IPS-20b (cell line): ENCODE measurements around the gene CRTAC1.

Experiments used
- H3K27ac ChIP-seq: one replicate; pipeline ENCODE4 v1.5.1; 2013; ENCODE audit warnings: low read length
- H3K27me3 ChIP-seq: 2 replicates; pipeline ENCODE4 v1.6.1; 2013; ENCODE audit warnings: mild to moderate bottlenecking, low read length, inconsistent platforms; ENCODE audit not compliant: insufficient read depth
- H3K36me3 ChIP-seq: 2 replicates; pipeline ENCODE4 v1.6.1; 2013; ENCODE audit warnings: low read depth, mild to moderate bottlenecking, inconsistent platforms, low read length, moderate library complexity; ENCODE audit not compliant: insufficient read depth
- H3K4me1 ChIP-seq: 2 replicates; pipeline ENCODE4 v1.6.1; 2013; ENCODE audit warnings: mild to moderate bottlenecking, control low read depth, inconsistent platforms, low read length, moderate library complexity; ENCODE audit not compliant: insufficient read depth
- H3K4me3 ChIP-seq: 2 replicates; pipeline ENCODE4 v1.5.1; 2013; ENCODE audit warnings: mild to moderate bottlenecking, low read length, inconsistent platforms
- H3K9ac ChIP-seq: 2 replicates; pipeline ENCODE4 v1.6.1; 2013; ENCODE audit warnings: low read depth, mild to moderate bottlenecking, inconsistent platforms, low read length, moderate library complexity
- H3K9me3 ChIP-seq: 2 replicates; pipeline ENCODE4 v1.6.1; 2013; ENCODE audit warnings: mild to moderate bottlenecking, low read depth, low read length, inconsistent platforms; ENCODE audit not compliant: insufficient read depth

Gene CRTAC1

GRCh38 chr10:97876402-97876801, 154.0 kb downstream of the CRTAC1 start:
- Histone ChIP-seq H3K36me3 (no peaks in the 10 kb centered on the region), H3K27ac (no peak overlapping the region), H3K9ac (no peak overlapping the region), H3K4me1 (peaks cover 8% of the 10 kb centered on the region; the same call in 1 of the 2 replicates), H3K9me3 (no peaks in the 10 kb centered on the region), H3K4me3 (no peak overlapping the region), H3K27me3 (0 out of 2 replicates have a peak, but pooled peaks cover 6% of the 10 kb centered on the region)

DNA sequence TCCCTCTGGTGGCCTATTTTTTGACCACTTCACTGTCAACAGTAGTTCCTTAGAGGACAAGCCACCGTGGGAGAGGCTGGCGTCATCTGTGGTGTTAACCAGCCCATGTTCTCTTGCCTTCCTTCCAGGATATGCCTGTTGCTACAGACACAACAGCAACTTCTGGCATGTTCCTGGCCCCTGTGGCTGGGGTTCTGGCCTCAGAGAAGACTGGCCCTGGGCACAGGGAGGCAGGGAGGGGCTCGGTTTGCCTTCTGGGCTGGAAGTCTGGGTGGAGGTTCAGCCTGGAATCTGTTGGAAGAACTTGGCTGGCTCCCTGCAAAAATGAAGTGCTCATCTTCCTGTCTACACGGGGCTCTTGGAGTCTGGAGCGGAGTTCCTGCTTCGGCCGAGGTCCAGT, 155.0 kb downstream of the CRTAC1 start:
- H3K9ac ChIP-seq, result no peak overlapping the region
- H3K36me3 ChIP-seq, result no peaks in the 10 kb centered on the region
- H3K27ac ChIP-seq, result no peak overlapping the region
- H3K4me1 ChIP-seq, result peaks cover 15% of the 10 kb centered on the region; the same call in 1 of the 2 replicates
- H3K4me3 ChIP-seq, result no peak overlapping the region
- H3K27me3 ChIP-seq, result no peaks in the 10 kb centered on the region
- H3K9me3 ChIP-seq, result no peaks in the 10 kb centered on the region

- no peaks in the 10 kb centered on the region for H3K27me3 ChIP-seq
- no peaks in the 10 kb centered on the region for H3K36me3 ChIP-seq
- H3K4me3 ChIP-seq, result no peak overlapping the region
- H3K27ac ChIP-seq, result no peak overlapping the region
- no peak overlapping the region for H3K9ac ChIP-seq
- H3K4me1 ChIP-seq, result peaks cover 21% of the 10 kb centered on the region
- no peaks in the 10 kb centered on the region for H3K9me3 ChIP-seq
Observed at GRCh38 chr10:97874332-97874731, 156.1 kb downstream of the CRTAC1 start.

GRCh38 chr10:97873569-97873968, 156.9 kb downstream of the CRTAC1 start:
- Histone ChIP-seq H3K27ac (no peak overlapping the region), H3K27me3 (no peaks in the 10 kb centered on the region), H3K9ac (no peak overlapping the region), H3K9me3 (no peaks in the 10 kb centered on the region), H3K4me1 (peaks cover 28% of the 10 kb centered on the region), H3K4me3 (no peak overlapping the region), H3K36me3 (no peaks in the 10 kb centered on the region)

DNA sequence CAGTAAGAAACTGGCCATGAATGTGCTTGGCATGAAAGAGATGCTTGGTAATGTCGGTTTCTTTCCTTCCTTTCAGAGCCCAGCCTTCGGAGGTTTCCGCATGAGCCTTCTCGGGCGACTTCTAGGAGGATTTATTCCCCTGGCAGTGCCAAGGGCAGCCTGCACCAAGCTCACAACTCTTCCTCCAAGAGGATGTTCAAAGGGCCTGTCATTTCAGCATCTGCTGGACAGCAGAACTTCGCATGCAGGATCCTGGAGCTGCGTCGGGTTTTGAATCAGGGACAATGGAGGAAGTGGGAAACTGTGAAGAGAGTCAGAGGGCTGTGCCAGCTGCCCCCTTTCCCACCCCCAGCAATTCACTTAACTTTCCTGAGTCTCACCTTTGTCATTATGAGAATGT, 159.4 kb downstream of the CRTAC1 start:
- H3K4me3 ChIP-seq, result no peak overlapping the region
- H3K36me3 ChIP-seq, result no peaks in the 10 kb centered on the region
- H3K9ac ChIP-seq, result no peak overlapping the region
- no peaks in the 10 kb centered on the region for H3K27me3 ChIP-seq
- no peaks in the 10 kb centered on the region for H3K9me3 ChIP-seq
- H3K4me1 ChIP-seq, result peaks cover 22% of the 10 kb centered on the region
- H3K27ac ChIP-seq, result no peak overlapping the region

GRCh38 chr10:97869091-97870042, 161.1 kb downstream of the CRTAC1 start:
- Histone ChIP-seq H3K36me3 (no peaks in the 10 kb centered on the region), H3K9me3 (no peaks in the 10 kb centered on the region), H3K27ac (no peak overlapping the region), H3K4me3 (no peak overlapping the region), H3K9ac (no peak overlapping the region; the same call in 1 of the 2 replicates), H3K27me3 (no peaks in the 10 kb centered on the region), H3K4me1 (peaks cover 22% of the 10 kb centered on the region)

GRCh38 chr10:97868134-97868685, 162.2 kb downstream of the CRTAC1 start:
- no peaks in the 10 kb centered on the region for H3K27me3 ChIP-seq
- peaks cover 22% of the 10 kb centered on the region for H3K4me1 ChIP-seq
- H3K27ac ChIP-seq, result no peak overlapping the region

GRCh38 chr10:97867220-97867800, 163.1 kb downstream of the CRTAC1 start:
- H3K4me1 ChIP-seq, result peaks cover 25% of the 10 kb centered on the region
- H3K27ac ChIP-seq, result no peak overlapping the region

More at GRCh38 chr10:97868134-97868685, 162.2 kb downstream of the CRTAC1 start:
- H3K9me3 ChIP-seq, result no peaks in the 10 kb centered on the region
- no peak overlapping the region for H3K9ac ChIP-seq
- no peaks in the 10 kb centered on the region for H3K36me3 ChIP-seq
- no peak overlapping the region for H3K4me3 ChIP-seq

DNA sequence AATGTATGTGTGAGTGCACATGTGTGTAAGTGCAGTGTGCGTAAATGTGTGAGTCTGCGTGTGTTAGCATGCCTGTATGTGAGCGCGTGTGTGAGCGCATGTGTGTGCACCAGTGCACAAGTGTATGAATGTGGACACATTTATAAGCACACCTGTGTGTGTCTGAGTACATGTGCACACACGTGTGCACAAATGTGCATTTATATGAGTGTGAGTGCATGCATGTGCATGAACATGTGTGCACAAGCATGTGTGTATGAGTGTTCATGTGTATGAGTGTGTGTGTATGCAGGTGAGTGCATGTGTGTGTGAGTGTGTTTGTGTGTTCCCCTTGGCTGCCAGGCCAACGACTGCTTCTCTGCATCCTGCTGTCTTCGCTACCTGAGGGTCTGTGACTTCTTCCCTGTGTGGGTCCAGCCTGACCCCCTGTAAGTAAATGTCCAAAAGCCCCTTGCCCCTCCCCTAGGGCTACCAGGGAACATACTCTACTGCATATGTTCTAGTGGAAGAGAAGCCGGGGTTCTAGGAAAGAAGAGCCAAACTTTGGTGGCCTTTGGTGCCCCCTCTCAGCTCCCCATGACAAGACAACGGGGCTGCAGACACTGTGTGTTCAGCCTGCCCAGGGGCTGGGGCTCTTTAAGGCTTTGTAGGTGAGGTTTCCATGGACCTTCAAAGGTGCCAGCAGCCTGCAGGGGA, 163.7 kb downstream of the CRTAC1 start:
- H3K9me3 ChIP-seq, result no peaks in the 10 kb centered on the region
- no peak overlapping the region for H3K9ac ChIP-seq
- no peaks in the 10 kb centered on the region for H3K36me3 ChIP-seq
- no peak overlapping the region for H3K27ac ChIP-seq
- H3K27me3 ChIP-seq, result no peaks in the 10 kb centered on the region
- peaks cover 31% of the 10 kb centered on the region for H3K4me1 ChIP-seq
- H3K4me3 ChIP-seq, result no peak overlapping the region

More at GRCh38 chr10:97867220-97867800, 163.1 kb downstream of the CRTAC1 start:
- no peak overlapping the region for H3K9ac ChIP-seq
- H3K27me3 ChIP-seq, result no peaks in the 10 kb centered on the region
- H3K4me3 ChIP-seq, result no peak overlapping the region
- H3K9me3 ChIP-seq, result no peaks in the 10 kb centered on the region
- H3K36me3 ChIP-seq, result no peaks in the 10 kb centered on the region

- H3K9ac ChIP-seq, result no peak overlapping the region
- no peaks in the 10 kb centered on the region for H3K36me3 ChIP-seq
- peaks cover 34% of the 10 kb centered on the region for H3K4me1 ChIP-seq
- H3K9me3 ChIP-seq, result no peaks in the 10 kb centered on the region
- no peak overlapping the region for H3K4me3 ChIP-seq
- no peak overlapping the region for H3K27ac ChIP-seq
- no peaks in the 10 kb centered on the region for H3K27me3 ChIP-seq
Observed at GRCh38 chr10:97865488-97865887, 164.9 kb downstream of the CRTAC1 start.

DNA sequence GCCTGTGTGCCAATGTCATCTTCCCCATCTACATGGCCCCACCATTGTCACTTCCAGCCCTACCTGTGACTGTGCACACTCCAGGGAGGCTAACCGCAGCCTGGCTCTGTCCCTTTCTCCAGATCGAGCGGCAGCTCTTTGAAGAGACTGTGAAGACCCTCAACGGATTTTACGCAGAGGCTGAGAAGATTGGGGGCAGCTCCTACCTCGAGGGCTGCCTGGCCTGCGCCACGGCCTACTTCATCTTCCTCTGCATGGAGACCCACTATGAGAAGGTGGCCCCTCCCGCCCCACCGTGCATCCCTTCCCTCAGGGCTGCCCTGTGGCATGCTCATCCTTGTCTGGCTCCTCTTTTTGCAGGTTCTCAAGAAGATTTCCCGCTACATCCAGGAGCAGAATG, 166.6 kb downstream of the CRTAC1 start:
- H3K9ac ChIP-seq, result no peak overlapping the region
- H3K27me3 ChIP-seq, result no peaks in the 10 kb centered on the region; the same call in 1 of the 2 replicates

More for the DNA sequence above, 166.6 kb downstream of the CRTAC1 start:
- Histone ChIP-seq H3K27ac (no peak overlapping the region), H3K4me1 (peaks cover 22% of the 10 kb centered on the region), H3K4me3 (no peak overlapping the region), H3K36me3 (no peaks in the 10 kb centered on the region), H3K9me3 (no peaks in the 10 kb centered on the region)
